OCI-LY3 (cell line): Measurements from ENCODE around the gene CCDC136.

Experiments used
- EZH2phosphoT487 ChIP-seq: fragments of 200-600 bp; shearing (Covaris generic); IDR thresholded peaks from 2 replicates; pipeline ENCODE4 v1.6.1; 2018; ENCODE audit warnings: antibody characterized with exemption, mixed run types, low read depth
- TF ChIP-seq, protein P1 (sequence below): fragments of 200-600, 300-600 bp; sonication (generic); IDR thresholded peaks from 2 replicates; pipeline ENCODE4 v1.5.1; 2014; ENCODE audit warnings: antibody characterized with exemption, low read length, low read depth

DNA sequence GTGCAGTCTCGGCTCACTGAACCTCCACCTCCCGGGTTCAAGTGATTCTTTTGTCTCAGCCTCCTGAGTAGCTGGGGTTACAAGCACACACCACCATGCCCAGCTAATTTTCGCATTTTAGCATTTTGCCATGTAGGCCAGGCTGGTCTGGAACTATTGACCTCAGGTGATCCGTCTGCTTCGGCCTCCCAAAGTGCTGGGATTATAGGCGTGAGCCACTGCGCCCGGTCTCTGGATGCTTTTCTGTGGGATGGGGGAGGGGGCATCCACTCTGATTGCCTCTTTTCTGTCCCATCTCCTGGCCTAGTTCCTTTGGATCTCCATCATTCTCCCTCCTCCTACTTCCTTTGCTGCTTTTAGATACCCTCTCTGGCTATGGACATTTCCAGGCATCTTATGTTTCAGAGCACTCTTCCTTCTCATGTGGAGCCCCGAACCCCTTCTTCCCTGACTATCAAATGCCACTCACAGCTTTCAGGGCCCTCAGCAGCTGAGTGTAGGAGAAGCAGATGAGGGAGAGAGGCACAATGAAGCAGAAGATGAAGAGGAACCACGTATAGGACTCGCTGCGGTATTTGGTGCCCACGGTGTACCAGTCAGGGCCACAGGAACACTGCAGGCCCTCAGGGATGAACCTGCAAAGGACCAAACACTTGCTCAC, 17.6 kb upstream of the CCDC136 start:
- TF ChIP-seq, protein P1, sequence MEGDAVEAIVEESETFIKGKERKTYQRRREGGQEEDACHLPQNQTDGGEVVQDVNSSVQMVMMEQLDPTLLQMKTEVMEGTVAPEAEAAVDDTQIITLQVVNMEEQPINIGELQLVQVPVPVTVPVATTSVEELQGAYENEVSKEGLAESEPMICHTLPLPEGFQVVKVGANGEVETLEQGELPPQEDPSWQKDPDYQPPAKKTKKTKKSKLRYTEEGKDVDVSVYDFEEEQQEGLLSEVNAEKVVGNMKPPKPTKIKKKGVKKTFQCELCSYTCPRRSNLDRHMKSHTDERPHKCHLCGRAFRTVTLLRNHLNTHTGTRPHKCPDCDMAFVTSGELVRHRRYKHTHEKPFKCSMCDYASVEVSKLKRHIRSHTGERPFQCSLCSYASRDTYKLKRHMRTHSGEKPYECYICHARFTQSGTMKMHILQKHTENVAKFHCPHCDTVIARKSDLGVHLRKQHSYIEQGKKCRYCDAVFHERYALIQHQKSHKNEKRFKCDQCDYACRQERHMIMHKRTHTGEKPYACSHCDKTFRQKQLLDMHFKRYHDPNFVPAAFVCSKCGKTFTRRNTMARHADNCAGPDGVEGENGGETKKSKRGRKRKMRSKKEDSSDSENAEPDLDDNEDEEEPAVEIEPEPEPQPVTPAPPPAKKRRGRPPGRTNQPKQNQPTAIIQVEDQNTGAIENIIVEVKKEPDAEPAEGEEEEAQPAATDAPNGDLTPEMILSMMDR, result no peak
- no peak for TF ChIP-seq EZH2phosphoT487
